Measurements from ENCODE around the gene DNAH12.

DNA sequence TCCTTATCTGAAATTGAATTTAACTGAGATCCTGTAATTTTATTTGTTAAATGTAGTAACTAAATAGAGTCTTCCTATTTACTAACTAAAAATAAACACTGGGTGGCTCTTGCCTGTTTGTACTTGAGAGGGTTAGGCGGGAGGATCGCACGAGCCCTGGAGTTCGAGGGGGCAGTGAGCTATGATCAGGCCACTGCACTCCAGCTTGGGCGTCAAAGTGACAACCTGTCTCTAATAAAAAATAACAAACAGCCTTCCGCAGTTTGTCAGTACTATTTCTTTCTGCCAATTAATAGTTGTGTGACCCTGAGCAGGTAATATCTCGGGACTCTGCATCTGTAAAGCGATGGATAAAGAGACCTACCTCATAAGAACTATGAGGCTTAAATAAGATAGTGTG lies 11.2 kb upstream of the DNAH12 start:
- TF ChIP-seq CTCF (conservative IDR thresholded peaks at IDR 0.05 in 1 of 2, IDR thresholded peaks at IDR 0.05 in 1 of 2; ENCODE audit: extremely low read depth in 1 of 2, insufficient read depth in 1 of 2, low read depth in 1 of 2, low read length in 2 of 2) (no peak), EZH2 (IDR thresholded peaks at IDR 0.05; ENCODE audit: borderline replicate concordance, low read length) (no peak)
